ENCODE data around the gene CCDC136.

DNA sequence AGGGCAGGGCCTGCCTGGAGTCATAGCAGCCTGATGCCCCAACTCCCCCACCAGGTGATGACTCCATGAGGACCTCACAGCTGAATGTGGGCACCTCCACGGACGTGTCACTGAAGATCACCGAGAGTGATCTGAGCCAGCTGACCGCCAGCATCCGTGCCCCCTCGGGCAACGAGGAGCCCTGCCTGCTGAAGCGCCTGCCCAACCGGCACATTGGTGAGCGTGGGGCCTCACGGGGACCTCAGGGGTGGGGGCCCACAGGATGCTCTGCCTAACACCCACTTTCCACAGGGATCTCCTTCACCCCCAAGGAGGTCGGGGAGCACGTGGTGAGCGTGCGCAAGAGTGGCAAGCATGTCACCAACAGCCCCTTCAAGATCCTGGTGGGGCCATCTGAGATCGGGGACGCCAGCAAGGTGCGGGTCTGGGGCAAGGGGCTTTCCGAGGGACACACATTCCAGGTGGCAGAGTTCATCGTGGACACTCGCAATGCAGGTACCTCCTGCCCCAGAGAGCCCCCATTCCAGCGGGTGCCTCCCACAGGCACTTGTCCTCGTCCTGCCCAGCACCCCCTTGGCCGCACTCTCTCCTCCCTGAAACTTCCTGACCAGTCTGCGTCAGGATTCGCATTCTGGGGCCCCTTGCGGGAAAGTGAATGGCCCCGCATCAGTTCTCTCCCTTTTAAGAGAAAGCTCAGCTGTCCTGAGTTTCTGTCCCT is 60.9 kb downstream of the CCDC136 start:
- TF ChIP-seq, protein P1, sequence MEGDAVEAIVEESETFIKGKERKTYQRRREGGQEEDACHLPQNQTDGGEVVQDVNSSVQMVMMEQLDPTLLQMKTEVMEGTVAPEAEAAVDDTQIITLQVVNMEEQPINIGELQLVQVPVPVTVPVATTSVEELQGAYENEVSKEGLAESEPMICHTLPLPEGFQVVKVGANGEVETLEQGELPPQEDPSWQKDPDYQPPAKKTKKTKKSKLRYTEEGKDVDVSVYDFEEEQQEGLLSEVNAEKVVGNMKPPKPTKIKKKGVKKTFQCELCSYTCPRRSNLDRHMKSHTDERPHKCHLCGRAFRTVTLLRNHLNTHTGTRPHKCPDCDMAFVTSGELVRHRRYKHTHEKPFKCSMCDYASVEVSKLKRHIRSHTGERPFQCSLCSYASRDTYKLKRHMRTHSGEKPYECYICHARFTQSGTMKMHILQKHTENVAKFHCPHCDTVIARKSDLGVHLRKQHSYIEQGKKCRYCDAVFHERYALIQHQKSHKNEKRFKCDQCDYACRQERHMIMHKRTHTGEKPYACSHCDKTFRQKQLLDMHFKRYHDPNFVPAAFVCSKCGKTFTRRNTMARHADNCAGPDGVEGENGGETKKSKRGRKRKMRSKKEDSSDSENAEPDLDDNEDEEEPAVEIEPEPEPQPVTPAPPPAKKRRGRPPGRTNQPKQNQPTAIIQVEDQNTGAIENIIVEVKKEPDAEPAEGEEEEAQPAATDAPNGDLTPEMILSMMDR (conservative IDR thresholded peaks at IDR 0.05 in 1 of 2, IDR thresholded peaks at IDR 0.05 in 1 of 2; ENCODE audit: extremely low read depth in 1 of 2, insufficient read depth in 1 of 2, low read depth in 1 of 2, low read length in 2 of 2): no peak
- TF ChIP-seq EZH2 (IDR thresholded peaks at IDR 0.05; ENCODE audit: borderline replicate concordance, low read length): no peak

Data from mammary epithelial cell (primary cell).